Small intestine (tissue), 7 donors: ENCODE measurements around the gene ELMO3. TPM values are rescaled to one million over a fixed set of nuclear protein-coding genes. Genes with fewer than 3 reads are reported as not detected.
A peak's percentile ranks its signal among the peaks of the same experiment; 100 is the strongest.

Source experiments
- DNase-seq, 2 donors: peaks; one replicate each; pipeline versions ENCODE4 v3.0.0 to v3.0.0-alpha.2; 2013
- FAIRE-seq: peaks from 2 replicates; lab custom pipeline; 2012; peaks lifted over from hg19 to GRCh38; lab: Jason Lieb, UNC
- H3K27ac ChIP-seq, 3 donors: one replicate each; pipeline ENCODE4 v1.5.1; 2013; ENCODE audit warnings: low read length in 2 of 3, mild to moderate bottlenecking in 2 of 3, control low read depth in 1 of 3, inconsistent platforms in 1 of 3, low read depth in 1 of 3, moderate library complexity in 1 of 3
- H3K27me3 ChIP-seq, 3 donors: one replicate each; pipeline ENCODE4 v1.6.1; 2013; ENCODE audit warnings: low read length in 3 of 3, inconsistent platforms in 1 of 3; ENCODE audit not compliant: control insufficient read depth in 3 of 3, insufficient read depth in 3 of 3
- H3K36me3 ChIP-seq, 3 donors: one replicate each; pipeline ENCODE4 v1.6.1; 2013; ENCODE audit warnings: low read length in 3 of 3, inconsistent platforms in 1 of 3, low read depth in 1 of 3, mild to moderate bottlenecking in 1 of 3, moderate library complexity in 1 of 3; ENCODE audit not compliant: control insufficient read depth in 3 of 3, insufficient read depth in 2 of 3
- H3K4me1 ChIP-seq, 3 donors: one replicate each; pipeline ENCODE4 v1.6.1; 2013; ENCODE audit warnings: low read length in 2 of 3, inconsistent platforms in 1 of 3, low read depth in 1 of 3, mild to moderate bottlenecking in 1 of 3, moderate library complexity in 1 of 3; ENCODE audit not compliant: control insufficient read depth in 3 of 3, insufficient read depth in 2 of 3
- H3K4me3 ChIP-seq, 3 donors: one replicate each; pipeline ENCODE4 v1.5.1; 2013; ENCODE audit warnings: low read length in 3 of 3, control low read depth in 1 of 3, inconsistent platforms in 1 of 3, low read depth in 1 of 3, mild to moderate bottlenecking in 1 of 3, moderate library complexity in 1 of 3
- H3K9me3 ChIP-seq, 2 donors: one replicate each; pipeline ENCODE4 v1.6.1; 2013; ENCODE audit warnings: low read depth in 1 of 2, low read length in 1 of 2; ENCODE audit not compliant: control insufficient read depth in 2 of 2, insufficient read depth in 1 of 2
- WGBS, 3 donors: extraction: QIAGEN DNeasy Blood & Tissue Kit; methylation state at CpG; one replicate each; pipeline ENCODE4 v1.1.7; 2013; 5-methylcytosine and 5-hydroxymethylcytosine counted together
- polyA plus RNA-seq, 4 donors: library from polyadenylated mRNA; stranded (reverse) in 3 of 4; unstranded in 1 of 4; fragments of 200-250 nt in 3 of 4; fragments of 120-200 nt in 1 of 4; gene quantifications; one replicate each; pipeline versions ENCODE4 v1.2.1 to v1.2.3, GENCODE V29; 2013
- donor health status: healthy with polysubstance abuse.
- donor health status: control.
- donor health status: control.
- donor health status: Bipolar disorder and iron deficiency.
- donor health status: healthy.

ELMO3 gene
- polyA plus RNA-seq, 4 donors, result 36.3 to 101 (median 67.4) TPM

- H3K4me1 ChIP-seq, result peaks cover 4 to 52% (median 24%) of the 10 kb centered on the region in 3 donors
- H3K27me3 ChIP-seq, result peaks cover 10 to 71% (median 13%) of the 10 kb centered on the region in 3 donors
- no peak overlapping the region for H3K27ac ChIP-seq
- WGBS, 3 donors, result 53 to 74% (median 71%) methylated on average over 24 to 25 of the region's 25 CpGs
- H3K9me3 ChIP-seq, result no peaks in the 10 kb centered on the region
- no peak for FAIRE-seq
- H3K4me3 ChIP-seq, result no peak overlapping the region
- no peaks in the 10 kb centered on the region for H3K36me3 ChIP-seq
- no peak for DNase-seq
Observed at GRCh38 chr16:67161595-67162058, 37.3 kb upstream of the ELMO3 start.

GRCh38 chr16:67162506-67163163 is 36.3 kb upstream of the ELMO3 start:
- Histone ChIP-seq H3K4me1 (peaks cover 4 to 52% (median 24%) of the 10 kb centered on the region in 3 donors), H3K27me3 (peaks cover 10 to 74% (median 13%) of the 10 kb centered on the region in 3 donors), H3K36me3 (no peaks in the 10 kb centered on the region), H3K27ac (no peak overlapping the region), H3K9me3 (no peaks in the 10 kb centered on the region), H3K4me3 (peak overlapping the region in 2 of 3 donors; percentile 7 to 23)
- FAIRE-seq, result no peak
- WGBS, 3 donors, result 16 to 35% (median 27%) methylated on average over 43 to 44 of the region's 44 CpGs
- peak in 1 of 2 donors; percentile 16 for DNase-seq

DNA sequence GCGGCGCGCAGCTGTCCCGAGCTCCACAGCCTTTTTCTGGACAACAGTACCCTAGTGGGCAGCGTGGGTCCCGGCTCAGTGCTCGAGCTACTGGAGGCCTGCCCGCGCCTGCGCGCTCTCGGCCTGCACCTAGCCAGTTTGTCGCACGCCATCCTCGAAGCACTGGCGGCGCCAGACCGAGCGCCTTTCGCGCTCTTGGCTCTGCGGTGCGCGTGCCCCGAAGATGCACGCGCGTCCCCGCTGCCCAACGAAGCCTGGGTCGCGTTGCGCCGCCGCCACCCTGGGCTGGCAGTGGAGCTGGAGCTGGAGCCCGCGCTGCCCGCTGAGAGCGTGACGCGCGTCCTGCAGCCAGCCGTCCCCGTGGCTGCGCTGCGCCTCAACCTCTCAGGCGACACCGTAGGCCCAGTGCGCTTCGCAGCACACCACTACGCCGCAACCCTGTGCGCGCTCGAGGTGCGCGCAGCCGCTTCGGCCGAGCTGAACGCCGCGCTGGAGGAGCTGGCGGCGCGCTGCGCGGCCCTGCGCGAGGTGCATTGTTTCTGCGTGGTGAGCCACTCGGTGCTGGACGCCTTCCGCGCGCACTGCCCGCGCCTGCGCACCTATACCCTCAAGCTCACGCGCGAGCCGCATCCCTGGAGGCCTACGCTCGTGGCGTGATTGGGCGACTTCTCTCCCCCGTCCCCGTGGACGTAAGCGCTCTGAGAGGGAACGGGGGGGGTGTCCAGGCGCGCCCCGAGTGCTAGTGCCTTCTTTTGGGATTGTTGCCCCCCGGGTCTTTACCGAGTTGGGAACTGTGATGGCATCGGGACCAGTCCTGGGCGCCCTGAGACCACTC is 35.5 kb upstream of the ELMO3 start:
- DNase-seq (peak in 1 of 2 donors; percentile 79), FAIRE-seq (no peak)
- Histone ChIP-seq H3K9me3 (no peaks in the 10 kb centered on the region), H3K4me3 (peak overlapping the region in 2 of 3 donors; percentile 23), H3K4me1 (peaks cover 4 to 52% (median 24%) of the 10 kb centered on the region in 3 donors), H3K27ac (no peak overlapping the region), H3K27me3 (peaks cover 10 to 81% (median 13%) of the 10 kb centered on the region in 3 donors), H3K36me3 (no peaks in the 10 kb centered on the region)
- 2 to 4% (median 2%) methylated on average over 81 to 99 of the region's 99 CpGs for WGBS, 3 donors

DNA sequence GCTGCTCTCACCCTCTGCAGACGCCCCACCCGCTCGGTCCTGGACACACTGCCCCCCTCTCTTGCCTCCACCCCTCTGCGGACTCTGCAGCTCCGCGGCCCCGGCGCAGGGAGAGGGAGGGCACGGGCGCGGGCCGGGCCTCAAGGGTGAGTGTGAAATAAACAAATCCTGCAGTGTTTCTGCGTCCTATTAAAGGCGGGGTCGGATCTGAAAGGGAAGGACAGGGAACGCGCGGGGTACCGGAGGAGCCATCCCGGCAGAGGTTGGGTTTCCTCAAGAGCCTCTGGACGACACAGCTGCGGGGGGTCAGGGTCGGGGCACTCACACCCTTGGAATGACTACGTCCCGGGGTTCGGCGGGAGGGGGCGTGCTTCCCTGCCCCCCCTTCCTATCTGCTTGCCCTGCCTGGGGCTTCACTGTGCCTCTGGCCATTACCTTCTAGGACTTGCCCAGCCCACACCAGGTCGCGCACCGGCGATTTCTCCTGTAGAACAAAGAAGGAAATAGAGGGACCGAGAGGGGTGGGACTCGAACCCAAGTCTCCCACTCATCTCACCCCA is 34.9 kb upstream of the ELMO3 start:
- WGBS, 3 donors, result 0 to 2% (median 2%) methylated on average over 31 to 34 of the region's 34 CpGs
- Histone ChIP-seq H3K9me3 (no peaks in the 10 kb centered on the region), H3K27ac (no peak overlapping the region), H3K4me3 (peak overlapping the region in 2 of 3 donors; percentile 12 to 23), H3K36me3 (no peaks in the 10 kb centered on the region), H3K4me1 (peaks cover 4 to 46% (median 21%) of the 10 kb centered on the region in 3 donors), H3K27me3 (peaks cover 10 to 88% (median 13%) of the 10 kb centered on the region in 3 donors)
- no peak for FAIRE-seq
- DNase-seq, result peak in 1 of 2 donors; percentile 29

GRCh38 chr16:67164599-67165061 is 34.3 kb upstream of the ELMO3 start, which contains the start of gene HSF4:
Gene HSF4 (plus strand): TSS chr16:67164745. CDS start chr16:67164812, 67 bp downstream.
- H3K36me3 ChIP-seq, result no peaks in the 10 kb centered on the region
- peaks cover 10 to 90% (median 13%) of the 10 kb centered on the region in 3 donors for H3K27me3 ChIP-seq
- peak within 1 kb of the TSS in 2 of 3 donors; percentile 23 for H3K4me3 ChIP-seq
- no peak for FAIRE-seq
- DNase-seq, result peak; percentile 61 to 71
- H3K9me3 ChIP-seq, result no peaks in the 10 kb centered on the region
- WGBS, 3 donors, result 1 to 2% (median 2%) methylated on average over 34 to 41 of the region's 41 CpGs
- peaks cover 4 to 49% (median 22%) of the 10 kb centered on the region in 3 donors for H3K4me1 ChIP-seq
- H3K27ac ChIP-seq, result no peak within 1 kb of the TSS

DNA sequence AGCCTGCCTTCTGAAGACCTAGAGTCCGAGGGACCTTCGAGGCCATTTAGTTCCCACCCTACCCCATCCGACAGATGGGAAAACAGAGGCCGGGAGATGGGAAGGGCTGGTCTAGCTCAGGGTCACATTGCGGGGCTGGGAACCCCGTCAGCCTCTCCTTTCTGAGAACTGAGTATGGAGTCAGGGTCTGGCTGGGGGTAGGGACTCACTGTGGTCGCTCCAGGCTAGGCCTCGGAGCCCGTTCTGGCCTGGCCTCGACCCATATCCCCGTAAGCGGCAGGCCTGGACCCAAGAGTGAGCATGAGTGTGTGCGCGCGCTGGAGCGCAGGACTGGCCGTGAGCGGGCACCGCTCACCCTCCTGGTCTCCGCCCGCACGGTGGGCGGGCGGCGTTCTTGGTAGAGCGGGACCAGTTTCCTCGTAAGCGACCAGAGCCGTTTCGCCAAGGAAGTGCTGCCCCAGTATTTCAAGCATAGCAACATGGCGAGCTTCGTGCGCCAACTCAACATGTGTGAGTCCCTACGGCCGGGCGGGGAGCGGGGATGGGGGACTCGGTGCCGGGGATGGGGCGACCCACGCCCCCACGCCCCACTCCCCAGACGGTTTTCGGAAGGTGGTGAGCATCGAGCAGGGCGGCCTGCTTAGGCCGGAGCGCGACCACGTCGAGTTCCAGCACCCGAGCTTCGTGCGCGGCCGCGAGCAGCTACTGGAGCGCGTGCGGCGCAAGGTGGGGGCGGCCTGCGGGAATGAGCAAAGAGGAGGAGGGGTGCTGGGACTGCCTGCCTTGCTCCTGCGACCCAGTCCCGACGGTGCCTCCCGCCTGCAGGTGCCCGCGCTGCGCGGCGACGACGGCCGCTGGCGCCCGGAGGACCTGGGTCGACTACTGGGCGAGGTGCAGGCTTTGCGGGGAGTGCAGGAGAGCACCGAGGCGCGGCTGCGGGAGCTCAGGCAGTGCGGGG is 33.5 kb upstream of the ELMO3 start:
- FAIRE-seq, result no peak
- DNase-seq, result peak in 1 of 2 donors; percentile 62
- Histone ChIP-seq H3K36me3 (no peaks in the 10 kb centered on the region), H3K4me1 (peaks cover 4 to 52% (median 28%) of the 10 kb centered on the region in 3 donors), H3K4me3 (no peak overlapping the region), H3K9me3 (no peaks in the 10 kb centered on the region), H3K27ac (no peak overlapping the region), H3K27me3 (peaks cover 10 to 92% (median 13%) of the 10 kb centered on the region in 3 donors)
- 6 to 13% (median 9%) methylated on average over 77 to 85 of the region's 85 CpGs for WGBS, 3 donors

GRCh38 chr16:67166110-67166547 is 32.8 kb upstream of the ELMO3 start:
- DNase-seq, result no peak
- no peak overlapping the region for H3K4me3 ChIP-seq
- H3K27me3 ChIP-seq, result peaks cover 10 to 97% (median 13%) of the 10 kb centered on the region in 3 donors
- H3K9me3 ChIP-seq, result no peaks in the 10 kb centered on the region
- FAIRE-seq, result no peak
- no peak overlapping the region for H3K27ac ChIP-seq
- H3K4me1 ChIP-seq, result peaks cover 4 to 57% (median 28%) of the 10 kb centered on the region in 3 donors
- no peaks in the 10 kb centered on the region for H3K36me3 ChIP-seq
- WGBS, 3 donors, result 23 to 40% (median 30%) methylated on average over 10 to 18 of the region's 18 CpGs
